A204.1 (cell line): Measurements from ENCODE around the gene RTN4.
"Not testable (repeated sequence)": the region's sequence is repeated elsewhere in the genome, so short reads cannot be mapped to it uniquely, and the experiment has no call there.

Experiments
- FAIRE-seq: peaks from 2 replicates; lab custom pipeline; 2012; peaks lifted over from hg19 to GRCh38; lab: Jason Lieb, UNC

The RTN4 gene

DNA sequence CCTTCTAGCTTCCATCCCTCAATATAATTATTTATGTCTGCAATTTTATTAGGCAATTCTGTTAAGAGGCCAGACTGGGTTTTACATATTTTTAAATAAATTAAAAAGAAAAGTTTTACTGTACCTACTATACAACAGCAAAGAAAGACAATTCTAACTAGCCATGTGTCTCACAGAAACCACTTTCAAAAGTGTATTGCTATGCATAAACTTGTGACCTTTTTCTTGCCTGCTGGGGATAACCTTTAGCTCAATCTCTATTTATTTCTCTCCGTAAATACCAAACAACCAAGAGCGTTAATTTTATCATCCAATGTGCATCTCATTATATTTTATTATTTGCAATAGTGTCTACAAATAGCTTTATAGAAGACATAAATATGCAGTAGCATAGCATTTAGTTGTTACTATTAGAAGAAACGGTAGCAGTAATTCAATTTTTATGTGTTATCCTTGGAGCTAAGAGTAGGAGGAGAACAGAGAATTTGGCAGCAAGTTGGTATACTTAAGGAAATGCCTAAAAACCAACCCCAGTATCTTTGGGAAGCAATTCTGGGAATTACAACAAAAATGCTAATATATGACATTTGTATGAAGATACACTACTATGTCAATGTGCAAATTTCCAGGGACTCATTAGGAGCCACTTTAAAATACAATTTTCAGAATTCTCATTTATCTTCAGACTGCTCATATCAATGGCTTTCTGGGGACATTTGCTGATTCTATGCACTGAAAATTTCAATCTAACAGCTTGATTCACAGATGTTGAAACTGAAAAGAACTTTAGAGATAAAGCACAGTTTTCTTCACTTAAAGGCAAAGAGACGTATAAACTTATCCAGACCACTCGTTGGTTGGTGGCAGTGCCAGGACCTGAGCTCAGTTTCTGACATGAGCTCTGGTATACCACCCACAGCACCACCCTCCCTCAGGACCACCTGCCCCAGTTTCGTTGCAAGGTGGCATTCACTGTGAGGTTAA, 23.0 kb upstream of the RTN4 start:
- FAIRE-seq: no peak

DNA sequence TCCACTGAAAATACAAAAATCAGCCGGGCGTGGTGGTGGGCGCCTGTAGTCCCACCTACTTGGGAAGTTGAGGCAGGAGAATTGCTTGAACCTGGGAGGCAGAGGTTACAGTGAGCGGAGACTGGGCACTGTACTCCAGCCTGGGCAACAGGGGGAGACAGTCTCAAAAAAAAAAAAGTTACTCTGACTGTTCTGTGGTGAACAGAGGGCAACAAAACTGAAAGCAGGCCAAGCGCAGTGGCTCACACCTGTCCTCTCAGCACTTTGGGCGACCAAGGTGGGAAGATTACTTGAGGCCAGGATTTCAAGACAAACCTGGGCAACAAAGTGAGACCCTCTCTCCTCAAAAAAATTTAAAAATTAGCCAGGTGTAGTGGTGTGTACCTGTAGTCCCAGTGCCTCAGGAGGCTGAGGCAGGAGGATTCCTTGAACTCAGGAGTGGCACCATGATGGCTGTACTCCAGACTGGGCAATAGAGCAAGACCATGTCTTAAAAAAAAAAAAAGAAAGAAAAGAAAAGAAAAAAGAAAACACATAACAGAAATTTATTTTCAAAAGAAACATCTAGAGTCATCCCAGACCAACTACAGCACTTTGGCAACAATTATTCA, 13.6 kb upstream of the RTN4 start:
- FAIRE-seq: no peak

DNA sequence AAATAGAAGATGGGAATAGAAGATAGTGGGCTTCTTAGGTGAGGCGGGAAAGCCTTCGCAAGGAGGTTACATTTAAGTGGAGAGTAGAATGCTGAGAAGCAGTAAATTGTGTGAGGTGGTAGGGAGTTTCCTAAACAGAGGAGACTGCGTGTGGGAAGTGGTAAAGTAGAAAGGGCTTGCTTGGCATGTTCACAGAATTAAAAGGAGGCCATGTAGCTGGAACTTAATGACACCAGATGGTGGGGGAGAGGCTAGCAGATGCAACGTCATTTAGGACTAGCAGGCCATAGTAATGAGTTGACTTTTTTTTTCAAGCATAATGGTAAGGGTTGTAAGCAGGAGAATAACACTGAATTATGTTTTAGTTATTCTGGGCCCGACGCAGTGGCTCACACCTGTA, 13.0 kb upstream of the RTN4 start:
- no peak for FAIRE-seq

DNA sequence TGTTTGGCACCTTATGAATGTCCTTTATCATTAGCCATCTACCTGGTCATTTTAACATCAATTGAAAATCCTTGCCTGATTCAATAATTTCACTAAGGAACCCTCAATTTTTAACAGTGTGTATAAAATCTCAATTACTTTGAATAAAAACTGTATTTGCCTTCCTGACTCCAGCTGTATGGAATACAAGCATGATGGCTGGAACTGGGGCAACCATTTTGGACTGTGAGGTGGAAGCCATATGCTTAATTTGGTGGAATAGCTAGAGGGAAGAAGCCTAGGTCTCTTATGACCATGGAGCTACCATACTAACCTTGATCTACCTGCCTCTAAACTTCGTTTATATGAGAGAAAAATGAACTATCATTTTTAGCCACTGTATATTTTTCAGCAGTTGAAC, 12.5 kb upstream of the RTN4 start:
- no peak for FAIRE-seq

DNA sequence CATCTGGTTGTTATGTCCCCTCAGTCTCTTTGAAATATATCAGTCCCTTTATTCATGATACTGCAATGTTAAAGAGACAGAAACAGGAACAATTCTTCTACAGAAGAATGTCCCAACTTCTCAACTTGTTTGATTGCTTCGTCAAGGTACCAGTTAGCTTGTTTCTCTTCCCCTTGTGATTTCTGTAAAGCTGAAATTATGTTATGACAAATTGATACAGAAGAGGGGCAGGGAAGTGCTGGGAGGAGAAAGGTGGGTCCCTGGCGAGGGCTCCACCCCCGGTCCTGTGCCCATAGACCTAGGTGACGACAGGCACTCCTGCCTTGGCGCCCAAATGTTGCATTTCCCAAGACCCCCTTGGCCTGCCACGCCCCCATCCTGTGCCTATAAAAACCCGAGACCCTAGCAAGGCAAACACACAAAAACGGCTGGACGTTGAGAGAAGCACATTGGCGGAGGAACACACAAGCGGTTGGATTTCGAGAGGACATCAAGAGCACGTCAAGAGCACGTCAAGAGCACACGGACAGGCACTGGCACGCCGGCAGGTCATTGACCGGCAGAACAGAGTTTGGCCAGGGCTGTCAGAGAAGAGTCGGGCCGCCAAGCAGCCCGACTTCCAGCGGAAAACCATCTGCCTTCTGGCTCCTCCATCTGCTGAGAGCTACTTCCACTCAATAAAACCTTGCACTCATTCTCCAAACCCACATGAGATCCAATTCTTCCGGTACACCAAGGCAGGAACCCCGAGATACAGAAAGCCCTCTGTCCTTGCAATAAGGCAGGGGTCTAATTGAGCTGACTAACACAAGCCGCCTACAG, 11.5 kb upstream of the RTN4 start:
- FAIRE-seq: no peak

DNA sequence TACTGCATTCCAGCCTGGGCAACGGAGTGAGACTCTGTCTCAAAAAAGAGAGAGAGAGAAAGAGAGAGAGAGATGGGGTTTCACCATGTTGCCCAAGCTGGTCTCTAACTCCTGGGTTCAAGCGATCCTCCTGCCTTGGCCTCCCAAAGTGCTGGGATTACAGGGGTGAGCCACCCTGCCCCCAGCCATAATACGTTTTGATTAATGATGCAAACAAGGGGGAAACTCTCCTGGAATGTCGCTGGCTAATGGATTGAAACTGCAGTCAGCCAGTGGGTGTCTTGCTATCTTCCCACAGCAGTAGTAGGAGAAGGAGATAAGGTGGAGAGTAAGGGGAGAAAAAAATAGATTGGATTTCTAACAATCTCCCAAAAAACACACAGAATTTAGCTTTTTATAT, 9.5 kb upstream of the RTN4 start:
- no peak for FAIRE-seq

DNA sequence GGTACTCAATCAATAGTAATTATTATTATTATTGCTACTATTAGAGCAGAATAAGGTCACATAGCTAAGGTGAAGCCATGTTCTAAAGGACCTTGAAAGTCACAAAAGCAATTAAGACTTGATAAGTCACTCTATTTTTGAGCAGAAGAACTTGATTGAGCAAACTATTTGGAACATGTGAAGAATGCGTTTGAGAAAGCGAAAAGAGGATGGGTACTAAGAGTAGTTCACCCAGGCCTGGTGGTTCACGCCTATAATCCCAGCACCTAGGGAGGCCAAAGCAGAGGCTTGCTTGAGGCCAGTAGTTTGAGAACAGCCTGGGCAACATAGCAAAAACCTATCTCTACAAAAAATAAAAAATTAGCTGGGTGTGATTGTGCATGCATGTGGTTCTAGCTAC, 7.2 kb upstream of the RTN4 start:
- no peak for FAIRE-seq

DNA sequence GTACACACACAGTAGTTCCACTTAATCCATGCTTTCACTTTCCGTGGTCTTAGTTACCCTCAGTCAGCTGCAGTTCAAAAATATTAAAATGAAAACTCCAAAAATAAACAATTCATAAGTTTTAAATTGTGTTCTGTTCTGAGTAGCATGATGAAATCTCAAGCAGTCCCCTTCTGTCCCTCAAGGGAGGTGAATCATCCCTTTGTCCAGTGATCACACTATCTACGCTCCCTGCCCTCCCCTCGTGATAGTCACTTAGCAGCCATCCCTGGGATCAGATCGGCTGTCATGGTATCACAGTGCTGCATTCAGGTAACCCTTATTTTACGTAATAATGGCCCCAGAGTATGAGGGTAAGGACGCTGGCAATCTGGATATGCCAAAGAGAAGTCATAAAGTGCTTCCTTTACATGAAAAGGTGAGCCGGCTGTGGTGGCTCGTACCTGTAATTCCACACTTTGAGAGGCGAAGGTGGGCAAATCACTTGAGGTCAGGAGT, 5.8 kb upstream of the RTN4 start:
- FAIRE-seq: no peak

DNA sequence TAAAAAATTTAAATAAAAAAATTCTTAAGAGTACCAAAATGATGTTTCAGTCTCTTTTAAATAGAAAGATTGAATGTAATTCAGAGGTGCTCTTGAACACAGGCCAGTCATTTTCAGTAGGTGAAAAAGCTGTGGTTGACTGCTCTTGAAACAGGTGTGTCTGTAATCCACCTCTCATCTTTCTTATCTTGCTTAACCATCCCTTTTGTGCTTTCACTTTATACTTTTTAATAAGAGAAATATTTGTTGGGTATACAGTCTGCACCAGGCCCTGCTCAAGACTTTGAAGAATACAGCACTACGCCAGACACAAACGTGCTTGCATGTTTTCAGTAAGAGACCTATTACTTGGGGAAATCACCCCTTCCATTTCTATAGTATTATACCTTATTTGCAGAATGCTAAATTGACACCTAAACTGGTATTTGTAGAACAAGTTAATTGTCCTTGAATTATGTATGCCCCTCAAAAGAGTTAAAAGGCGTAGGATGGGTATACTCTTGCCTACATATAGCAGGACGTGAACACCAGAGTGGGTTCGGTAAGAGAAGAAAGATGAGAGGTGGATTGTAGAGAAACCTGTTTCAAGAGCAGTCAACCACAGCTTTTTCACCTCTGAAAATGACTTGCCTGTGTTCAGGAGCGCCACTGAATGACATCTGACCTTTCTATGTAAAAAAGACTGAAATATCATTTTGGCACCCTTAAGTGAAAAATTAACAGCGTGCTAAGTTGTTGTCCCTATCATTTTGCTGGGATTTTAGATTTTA, 4.0 kb upstream of the RTN4 start:
- FAIRE-seq: no peak

DNA sequence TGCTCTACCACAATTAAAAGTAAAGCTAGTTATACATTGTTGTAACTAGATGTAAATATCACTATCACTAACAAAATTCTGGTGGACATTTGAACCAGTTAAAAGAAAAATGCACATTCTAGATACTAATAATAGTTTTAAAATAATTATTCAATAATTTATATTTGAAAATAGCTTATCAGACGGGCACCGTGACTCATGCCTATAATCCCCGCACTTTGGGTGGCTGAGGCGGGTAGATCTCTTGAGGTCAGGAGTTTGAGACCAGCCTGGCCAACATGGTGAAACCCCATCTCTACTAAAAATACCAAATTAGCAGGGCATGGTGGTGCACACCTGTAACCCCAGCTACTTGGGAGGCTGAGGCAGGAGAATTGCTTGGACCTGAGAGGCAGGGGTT, 3.0 kb upstream of the RTN4 start:
- not testable (repeated sequence) for FAIRE-seq

DNA sequence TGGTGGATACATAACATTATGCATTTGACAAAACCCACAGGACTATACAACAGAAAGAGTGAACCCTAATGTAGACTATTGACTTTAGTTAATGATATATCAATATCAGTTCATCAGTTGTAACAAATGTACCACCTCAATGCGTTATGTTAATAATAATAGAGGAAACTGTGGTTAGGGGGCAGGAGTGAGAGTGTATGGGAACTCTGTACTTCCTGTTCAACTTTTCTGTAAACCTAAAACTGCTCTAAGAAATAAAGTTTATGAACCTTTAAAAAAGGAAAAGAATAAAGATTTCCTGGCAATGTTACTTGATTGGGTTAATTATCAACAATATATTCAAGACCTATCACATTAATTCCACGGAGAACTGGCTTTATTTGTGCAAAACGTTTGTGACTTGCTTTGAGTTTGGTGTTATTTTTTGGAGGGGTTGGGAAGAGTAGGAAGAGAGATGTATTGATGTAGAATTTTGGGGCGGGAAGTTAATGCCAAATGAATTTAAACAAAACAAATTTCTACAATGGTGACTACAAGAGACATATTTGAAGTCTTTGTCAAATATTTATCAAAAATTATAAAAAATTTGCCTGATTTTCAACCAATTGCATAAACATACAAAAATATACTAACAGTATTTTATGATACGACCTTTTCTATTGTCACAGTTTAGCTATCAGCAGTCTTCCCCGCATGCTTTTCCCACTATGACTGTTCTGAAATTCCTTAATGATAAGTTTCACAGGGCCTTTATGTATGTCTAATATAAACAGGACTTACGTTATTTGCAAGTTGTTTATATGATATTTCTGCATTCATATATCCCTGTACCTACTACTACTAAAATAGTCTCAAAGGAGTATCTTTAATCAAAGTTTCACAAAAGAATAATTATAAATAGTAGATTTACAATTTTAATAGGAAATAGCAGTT, 2.1 kb upstream of the RTN4 start:
- FAIRE-seq: peak; percentile 40

DNA sequence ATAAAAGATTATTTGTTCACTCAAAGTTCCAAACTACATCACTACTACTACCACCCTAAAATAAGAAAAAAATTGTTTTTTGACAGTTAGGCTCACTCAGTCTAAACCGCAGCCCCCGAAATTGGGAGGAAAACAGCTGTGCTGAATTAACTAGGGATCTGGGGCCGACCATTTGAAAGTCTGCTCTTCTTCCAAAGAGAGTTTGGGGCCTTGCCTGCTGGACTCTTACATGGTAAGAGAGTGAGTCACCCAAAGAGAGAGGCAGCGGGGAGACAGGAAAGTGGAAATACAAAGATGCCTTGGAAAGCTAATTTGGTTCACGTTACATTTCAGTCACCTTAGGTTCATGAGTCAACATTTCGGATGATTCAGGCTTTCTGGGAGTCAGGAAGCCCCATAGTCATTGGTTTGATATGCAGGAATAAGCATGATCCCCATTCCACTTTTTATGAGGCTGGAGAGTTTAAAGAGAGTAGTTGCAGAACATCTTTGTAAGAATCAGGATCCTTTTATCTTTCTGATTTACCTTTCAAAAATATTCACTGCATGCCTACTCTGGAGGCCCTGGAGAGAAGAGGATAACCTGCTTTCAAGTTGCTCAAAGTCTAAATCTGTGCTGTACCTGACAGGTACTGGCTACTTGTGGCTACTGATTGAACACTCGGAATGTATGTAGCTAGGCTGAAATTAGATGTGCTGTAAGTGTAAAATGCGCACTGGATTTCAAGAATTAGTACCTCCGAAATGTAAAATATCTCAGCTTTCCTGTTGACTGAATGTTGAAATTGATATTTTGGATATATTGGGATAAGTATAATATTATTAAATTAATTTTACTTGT, 995 bp upstream of the RTN4 start:
- FAIRE-seq: peak; percentile 97

DNA sequence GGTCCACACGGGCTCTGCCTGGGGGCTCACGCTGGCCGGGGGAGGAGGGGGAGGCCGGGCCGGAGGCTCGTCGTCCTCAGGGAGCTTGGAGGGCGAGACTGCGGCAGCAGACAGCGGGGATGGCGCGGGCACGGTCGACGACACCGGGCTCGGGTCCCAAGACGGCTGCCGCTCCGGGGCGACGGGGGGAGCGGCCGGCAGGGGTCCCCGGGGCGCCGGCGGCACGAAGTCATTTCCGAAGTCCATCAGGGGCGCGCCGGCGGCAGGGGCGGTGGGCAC, 491 bp downstream of the RTN4 start:
- FAIRE-seq: no peak

DNA sequence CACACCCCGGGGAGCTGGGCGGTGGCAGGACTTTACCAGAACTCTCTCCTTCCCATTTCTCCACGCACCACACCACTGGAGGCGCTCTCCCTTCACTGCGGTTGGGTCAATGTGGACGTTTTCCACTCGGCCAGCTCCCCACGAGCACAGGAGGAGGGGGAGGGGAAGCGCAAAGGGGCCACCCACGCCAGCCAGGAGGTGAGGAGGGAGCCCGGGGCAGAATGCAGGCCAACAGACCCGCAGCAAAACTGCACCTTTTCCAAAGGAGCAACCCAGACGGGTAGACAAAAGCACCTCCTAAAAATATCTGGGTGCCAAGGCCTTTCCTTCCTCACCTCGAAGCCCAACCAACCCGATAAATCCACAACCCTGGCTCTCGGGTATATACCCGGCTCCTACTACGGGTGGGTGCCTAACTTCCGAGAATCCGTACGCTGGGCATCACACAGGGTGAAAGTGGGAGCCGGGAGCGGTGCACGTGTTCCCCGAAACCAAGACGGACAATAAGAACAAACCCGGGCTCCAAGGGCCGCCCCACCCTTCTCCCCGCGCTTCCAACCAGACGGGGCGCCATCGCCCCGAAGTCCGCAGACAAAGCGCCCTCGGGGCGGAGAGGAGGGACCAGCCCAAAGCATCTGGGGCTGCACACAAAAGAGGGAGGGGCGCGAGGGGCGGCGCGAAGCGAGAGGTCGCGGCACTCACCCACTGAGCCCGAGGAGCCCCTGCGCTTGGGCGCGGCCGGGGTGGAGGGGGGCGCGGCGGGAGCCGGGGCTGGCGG, 1.0 kb downstream of the RTN4 start:
- no peak for FAIRE-seq

DNA sequence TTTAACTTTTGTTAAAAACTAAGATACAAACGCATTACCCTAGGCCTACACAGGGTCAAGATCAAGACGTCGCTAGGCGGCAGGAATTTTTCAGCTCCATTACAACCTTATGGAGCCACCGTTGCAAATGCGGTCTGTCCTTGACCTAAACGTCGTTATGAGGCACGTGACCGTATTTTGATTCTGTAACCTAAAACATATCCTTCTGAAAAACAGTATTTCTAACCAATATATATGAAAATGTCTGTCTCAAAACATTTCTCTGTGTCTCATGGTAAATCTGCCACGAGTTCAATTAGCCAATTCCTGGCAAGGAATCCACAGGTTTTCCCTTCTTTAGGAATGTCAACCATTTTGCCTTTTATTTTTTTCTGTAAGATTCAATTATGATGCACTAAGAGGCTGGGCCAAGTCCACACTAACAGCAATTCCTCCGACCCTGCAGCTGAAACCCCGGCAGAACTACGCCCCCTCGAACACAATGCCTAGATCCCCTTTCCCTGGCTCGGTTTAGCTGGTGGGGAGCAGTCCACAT, 1.7 kb downstream of the RTN4 start:
- FAIRE-seq: peak; percentile 51

DNA sequence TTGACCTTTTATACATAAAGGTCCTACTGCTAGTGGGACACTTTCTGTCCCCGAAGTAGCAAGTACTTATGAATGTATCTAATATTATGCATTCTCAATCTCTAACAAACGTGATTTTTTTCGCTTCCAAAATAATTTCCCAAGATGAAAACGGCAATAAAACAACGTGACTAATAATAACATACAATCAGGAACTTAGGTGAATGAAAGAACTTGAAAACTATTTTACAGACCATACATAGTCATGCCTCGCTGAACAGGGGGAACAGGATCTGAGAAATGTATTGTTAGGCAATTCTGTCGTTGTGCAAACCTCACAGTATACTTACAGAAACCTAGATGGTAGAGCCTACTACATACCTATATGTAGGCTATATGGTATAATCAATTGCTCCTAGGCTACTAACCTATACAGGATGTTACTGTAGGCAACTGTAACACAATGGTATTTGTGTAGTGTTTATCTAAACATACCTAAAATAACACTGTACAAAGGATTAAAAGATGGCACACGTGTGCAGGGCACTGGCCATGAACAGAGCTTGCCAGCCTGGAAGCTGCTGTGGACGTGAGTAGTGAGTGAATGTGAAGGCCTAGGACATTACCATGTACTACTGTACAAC, 2.5 kb downstream of the RTN4 start:
- FAIRE-seq: no peak

DNA sequence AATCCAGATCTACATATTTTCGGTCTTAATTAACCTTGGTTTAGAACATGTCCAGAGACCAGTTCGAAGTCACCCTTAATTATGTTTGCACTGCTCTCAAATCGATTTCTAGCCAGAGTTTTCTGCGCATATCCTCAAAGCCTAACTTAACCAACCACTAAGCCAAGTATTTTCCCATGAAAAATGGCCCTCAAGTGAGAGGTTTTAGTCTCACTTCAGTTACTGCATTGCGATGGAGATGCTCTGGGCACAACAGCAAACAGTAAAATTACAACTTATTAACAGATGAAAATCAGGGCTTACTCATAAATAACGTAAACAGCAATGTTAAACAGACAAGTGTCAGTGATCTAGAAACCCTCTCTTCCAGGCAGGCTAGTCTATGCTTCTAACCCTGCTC, 4.5 kb downstream of the RTN4 start:
- FAIRE-seq: no peak

DNA sequence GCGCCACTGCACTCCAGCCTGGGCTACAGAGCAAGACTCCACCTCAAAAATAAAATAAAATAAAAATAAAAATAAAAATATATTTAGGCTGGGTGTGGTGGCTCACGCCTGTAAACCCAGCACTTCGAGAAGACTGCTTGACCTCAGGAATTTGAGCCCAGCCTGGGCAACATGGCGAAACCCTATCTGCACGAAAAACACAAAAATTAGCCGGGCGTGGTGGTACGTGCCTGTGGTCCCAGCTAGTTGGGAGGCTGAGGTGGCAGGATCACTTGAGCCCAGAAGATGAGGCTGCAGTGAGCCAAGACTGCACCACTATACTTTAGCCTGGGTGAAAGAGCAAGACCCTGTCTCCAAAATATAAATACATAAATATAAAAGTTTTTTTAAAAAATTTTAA, 6.4 kb downstream of the RTN4 start:
- no peak for FAIRE-seq

DNA sequence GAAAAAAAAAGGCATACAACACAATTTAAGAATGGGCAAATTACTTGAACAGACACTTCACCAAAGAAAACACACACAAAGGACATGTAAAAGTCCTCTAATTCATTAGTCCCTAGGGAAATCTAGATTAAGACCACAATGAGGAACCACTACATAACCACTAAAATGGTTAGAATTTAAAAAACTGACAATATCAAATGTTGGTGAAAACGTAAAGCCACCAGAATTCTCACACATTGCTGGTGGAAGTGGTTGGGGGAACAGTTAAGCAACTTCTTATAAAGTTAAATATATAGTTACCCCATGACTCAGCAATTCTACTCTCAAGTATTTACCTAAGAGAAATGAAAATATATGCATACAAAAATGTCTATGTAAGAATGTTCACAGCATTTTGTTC, 11.8 kb downstream of the RTN4 start:
- no peak for FAIRE-seq
